DOHH2 (cell line): ENCODE data around the gene EBF3.

Source experiments
- H3F3A ChIP-seq: fragments of 200-600 bp; sonication (generic), shearing (Covaris generic); 2 replicates; pipeline ENCODE4 v1.6.0; 2016; ENCODE audit warnings: antibody characterized with exemption, mild to moderate bottlenecking; ENCODE audit not compliant: control insufficient read depth, insufficient read depth
- H3K27ac ChIP-seq: fragments of 200-600 bp; sonication (generic); 2 replicates; pipeline ENCODE4 v1.5.1; 2014; ENCODE audit warnings: low read depth, mild to moderate bottlenecking, low read length, moderate library complexity
- H3K27me3 ChIP-seq: fragments of 200-600 bp; sonication (generic); 2 replicates; pipeline ENCODE4 v1.6.1; 2014; ENCODE audit warnings: mild to moderate bottlenecking, low read length, mixed read lengths; ENCODE audit not compliant: control insufficient read depth
- H3K36me3 ChIP-seq: fragments of 200-600 bp; sonication (generic); 2 replicates; pipeline ENCODE4 v1.6.1; 2014; ENCODE audit warnings: mild to moderate bottlenecking, low read length, moderate library complexity, mixed read lengths; ENCODE audit not compliant: control insufficient read depth
- H3K4me1 ChIP-seq: fragments of 200-600 bp; sonication (generic); 2 replicates; pipeline ENCODE4 v1.6.1; 2014; ENCODE audit warnings: mild to moderate bottlenecking, low read length, mixed read lengths; ENCODE audit not compliant: control insufficient read depth
- H3K4me2 ChIP-seq: fragments of 200-600 bp; sonication (generic); 2 replicates; pipeline ENCODE4 v1.6.0; 2014; ENCODE audit warnings: mild to moderate bottlenecking, low read length, moderate library complexity
- H3K4me3 ChIP-seq: fragments of 200-600 bp; sonication (generic); 2 replicates; pipeline ENCODE4 v1.5.1; 2014; ENCODE audit warnings: mild to moderate bottlenecking, low read length, mixed read lengths
- H3K79me2 ChIP-seq: fragments of 200-600 bp; sonication (generic); 2 replicates; pipeline ENCODE4 v1.6.1; 2014; ENCODE audit warnings: mild to moderate bottlenecking, low read length, mixed read lengths; ENCODE audit not compliant: control insufficient read depth
- H3K9me2 ChIP-seq: fragments of 200-600 bp; sonication (generic); replicated peaks from 2 replicates; pipeline ENCODE4 v1.6.1; 2014; ENCODE audit warnings: mild to moderate bottlenecking, low read length, mixed read lengths; ENCODE audit not compliant: control insufficient read depth
- H3K9me3 ChIP-seq: fragments of 200-600 bp; sonication (generic); 2 replicates; pipeline ENCODE4 v1.6.1; 2014; ENCODE audit warnings: antibody characterized with exemption, low read length, mixed read lengths; ENCODE audit not compliant: control insufficient read depth, insufficient read depth
- H4K20me1 ChIP-seq: fragments of 200-600 bp; sonication (generic); 2 replicates; pipeline ENCODE4 v1.6.0; 2014; ENCODE audit warnings: low read depth, mild to moderate bottlenecking, antibody characterized with exemption, low read length, moderate library complexity; ENCODE audit not compliant: control insufficient read depth, insufficient read depth
- CTCF ChIP-seq: fragments of 200-600 bp; sonication (generic); IDR thresholded peaks from one replicate; pipeline ENCODE4 v1.5.1; 2014; ENCODE audit warnings: antibody characterized with exemption, mild to moderate bottlenecking, low read depth, low read length; ENCODE audit not compliant: poor library complexity, severe bottlenecking
- EZH2phosphoT487 ChIP-seq: fragments of 200-600 bp; sonication (generic); IDR thresholded peaks from 2 replicates; pipeline ENCODE4 v1.6.1; 2017; ENCODE audit warnings: borderline replicate concordance, mild to moderate bottlenecking, antibody characterized with exemption, low read length, moderate library complexity, mixed read lengths

The EBF3 gene

GRCh38 chr10:129936923-129937300 is 27.2 kb downstream of the EBF3 start:
- Histone ChIP-seq H3K4me2 (no peak overlapping the region), H3K27ac (no peak overlapping the region), H3K9me2 (no peaks in the 10 kb centered on the region), H3K4me3 (no peak overlapping the region), H4K20me1 (no peaks in the 10 kb centered on the region), H3K79me2 (no peaks in the 10 kb centered on the region), H3K4me1 (no peaks in the 10 kb centered on the region), H3K9me3 (no peaks in the 10 kb centered on the region), H3K27me3 (no peaks in the 10 kb centered on the region), H3K36me3 (no peaks in the 10 kb centered on the region), H3F3A (no peaks in the 10 kb centered on the region)
- no peak for TF ChIP-seq CTCF
- no peak for TF ChIP-seq EZH2phosphoT487

GRCh38 chr10:129936266-129936922 is 27.7 kb downstream of the EBF3 start:
- Histone ChIP-seq H4K20me1 (no peaks in the 10 kb centered on the region), H3K9me3 (no peaks in the 10 kb centered on the region)

GRCh38 chr10:129935867-129936152 is 28.3 kb downstream of the EBF3 start:
- H3K27me3 ChIP-seq = no peaks in the 10 kb centered on the region
- H3K4me3 ChIP-seq = no peak overlapping the region
- no peaks in the 10 kb centered on the region for H3K9me3 ChIP-seq
- no peaks in the 10 kb centered on the region for H3K79me2 ChIP-seq
- no peak overlapping the region for H3K4me2 ChIP-seq
- TF ChIP-seq CTCF (no peak), EZH2phosphoT487 (no peak)
- no peaks in the 10 kb centered on the region for H3F3A ChIP-seq
- no peaks in the 10 kb centered on the region for H3K4me1 ChIP-seq
- H4K20me1 ChIP-seq = no peaks in the 10 kb centered on the region
- H3K36me3 ChIP-seq = no peaks in the 10 kb centered on the region
- H3K27ac ChIP-seq = no peak overlapping the region
- no peaks in the 10 kb centered on the region for H3K9me2 ChIP-seq

More at GRCh38 chr10:129936266-129936922, 27.7 kb downstream of the EBF3 start:
- Histone ChIP-seq H3K36me3 (no peaks in the 10 kb centered on the region), H3K27ac (no peak overlapping the region), H3K9me2 (no peaks in the 10 kb centered on the region), H3K27me3 (no peaks in the 10 kb centered on the region), H3K4me1 (no peaks in the 10 kb centered on the region), H3F3A (no peaks in the 10 kb centered on the region), H3K4me2 (no peak overlapping the region), H3K4me3 (no peak overlapping the region), H3K79me2 (no peaks in the 10 kb centered on the region)
- TF ChIP-seq EZH2phosphoT487 (no peak), CTCF (no peak)
